HEK293 (cell line): Measurements from ENCODE around the gene ITGB6.

ENCODE experiments used
- CTCF ChIP-seq: fragments of 450-650 bp; formaldehyde crosslinking; IDR thresholded peaks from 2 replicates; pipeline ENCODE4 v1.5.1; 2016; ENCODE audit warnings: missing biosample characterization, missing genetic modification characterization
- KLF1 ChIP-seq: fragments of 450-650 bp; formaldehyde crosslinking; IDR thresholded peaks from 2 replicates; pipeline ENCODE4 v1.5.1; 2016; ENCODE audit warnings: missing biosample characterization, missing genetic modification characterization
- TRIM28 ChIP-seq: IDR thresholded peaks from 2 replicates; pipeline ENCODE4 v1.6.1; 2011; ENCODE audit warnings: low read length, control low read depth, borderline replicate concordance
- YY1 ChIP-seq: fragments of 450-650 bp; formaldehyde crosslinking; IDR thresholded peaks from 2 replicates; pipeline ENCODE4 v1.5.1; 2018; ENCODE audit warnings: missing biosample characterization, missing genetic modification characterization
- ZBTB26 ChIP-seq: fragments of 450-650 bp; formaldehyde crosslinking; optimal IDR thresholded peaks from 2 replicates; pipeline ENCODE3; 2016; ENCODE audit warnings: missing biosample characterization, mild to moderate bottlenecking, missing genetic modification characterization
- ZNF10 ChIP-seq: fragments of 450-650 bp; formaldehyde crosslinking; IDR thresholded peaks from 2 replicates; pipeline ENCODE4 v1.5.1; 2017; ENCODE audit warnings: missing biosample characterization, missing genetic modification characterization
- ZNF121 ChIP-seq: fragments of 450-650 bp; formaldehyde crosslinking; IDR thresholded peaks from 2 replicates; pipeline ENCODE4 v1.5.1; 2016; ENCODE audit warnings: missing biosample characterization, missing genetic modification characterization
- ZNF133 ChIP-seq: fragments of 450-650 bp; formaldehyde crosslinking; IDR thresholded peaks from 2 replicates; pipeline ENCODE4 v1.5.1; 2016; ENCODE audit warnings: missing biosample characterization, missing genetic modification characterization
- ZNF274 ChIP-seq, 2 experiments: fragments of 200-500 bp in 1 of 2; fragments of 450-650 bp in 1 of 2; sonication (Bioruptor generic) in 1 of 2; formaldehyde crosslinking in 1 of 2; IDR thresholded peaks; 2 replicates each; pipeline versions ENCODE4 v1.5.1 to v1.6.1; 2014 to 2016; ENCODE audit warnings: borderline replicate concordance in 1 of 2, inconsistent platforms in 1 of 2, low read length in 1 of 2, missing biosample characterization in 1 of 2, missing genetic modification characterization in 1 of 2
- ZNF366 ChIP-seq: fragments of 450-650 bp; formaldehyde crosslinking; conservative IDR thresholded peaks from 2 replicates; pipeline ENCODE4 v1.5.1; 2016; ENCODE audit warnings: missing biosample characterization, missing genetic modification characterization
- ZNF449 ChIP-seq: fragments of 450-650 bp; formaldehyde crosslinking; IDR thresholded peaks from 2 replicates; pipeline ENCODE4 v1.5.1; 2017; ENCODE audit warnings: missing biosample characterization, mild to moderate bottlenecking, missing genetic modification characterization, moderate library complexity
- ZNF558 ChIP-seq: fragments of 450-650 bp; formaldehyde crosslinking; IDR thresholded peaks from 2 replicates; pipeline ENCODE4 v1.5.1; 2016; ENCODE audit warnings: missing biosample characterization, missing genetic modification characterization
- ZSCAN23 ChIP-seq: fragments of 450-650 bp; formaldehyde crosslinking; IDR thresholded peaks from 2 replicates; pipeline ENCODE4 v1.5.1; 2016; ENCODE audit warnings: missing biosample characterization, missing genetic modification characterization

- TF ChIP-seq CTCF (no peak), ZNF10 (no peak), ZNF274 (IDR thresholded peaks at IDR 0.05; ENCODE audit: low read length) (no peak), ZNF274 (tag by site-specific recombination; IDR thresholded peaks at IDR 0.05; ENCODE audit: borderline replicate concordance) (no peak), TRIM28 (no peak), ZNF449 (tag by site-specific recombination) (no peak), ZNF366 (tag by site-specific recombination) (no peak), ZBTB26 (tag by site-specific recombination) (no peak), ZSCAN23 (tag by site-specific recombination) (no peak), ZNF121 (tag by site-specific recombination) (no peak), YY1 (tag by site-specific recombination) (no peak), ZNF133 (tag by site-specific recombination) (no peak), KLF1 (tag by site-specific recombination) (no peak), ZNF558 (tag by site-specific recombination) (no peak)
Observed at GRCh38 chr2:160223560-160223959, 23.5 kb upstream of the ITGB6 start.
